ENCODE data around the gene BEAN1.

- TF ChIP-seq GATA2 (IDR thresholded peaks at IDR 0.05; ENCODE audit: low read depth, low read length) = no peak
- TF ChIP-seq GATA3 (IDR thresholded peaks at IDR 0.05; ENCODE audit: low read depth, low read length) = no peak
Observed at GRCh38 chr16:66406534-66407221, 20.4 kb upstream of the BEAN1 start.

All from SH-SY5Y (cell line).